Activated gamma-delta T cell treated with Interleukin-2 at 50 U/mL for 16 hours (primary cell): ENCODE data around the gene OST4.

Source experiments
- DNase-seq: peaks from one replicate; pipeline ENCODE4 v3.0.0-alpha.2; 2020

The OST4 gene

GRCh38 chr2:27050996-27051901 is 20.2 kb downstream of the OST4 start, which contains the start of gene AGBL5:
Gene AGBL5, plus strand, starts transcription at chr2:27051668. Its CDS starts 1,291 bp downstream, at chr2:27052959.
- DNase-seq: peak; percentile 95

- DNase-seq: peak; percentile 90
These were observed 21.0 kb downstream of the OST4 start for GRCh38 chr2:27050281-27050995.

GRCh38 chr2:27049422-27050280 is 21.8 kb downstream of the OST4 start:
- DNase-seq: peak; percentile 51

GRCh38 chr2:27042985-27043634 is 28.3 kb downstream of the OST4 start:
- no peak for DNase-seq

- DNase-seq: no peak
These were observed 29.2 kb downstream of the OST4 start for GRCh38 chr2:27042159-27042661.

GRCh38 chr2:27041752-27042151 is 29.7 kb downstream of the OST4 start:
- DNase-seq: no peak

- DNase-seq: no peak
These were observed 31.2 kb downstream of the OST4 start for GRCh38 chr2:27040282-27040681.

- DNase-seq: no peak
These were observed 31.6 kb downstream of the OST4 start for GRCh38 chr2:27039871-27040270.

GRCh38 chr2:27039426-27039825 is 32.0 kb downstream of the OST4 start:
- no peak for DNase-seq

GRCh38 chr2:27038631-27039339 is 32.7 kb downstream of the OST4 start:
- no peak for DNase-seq

- DNase-seq: no peak
These were observed 33.4 kb downstream of the OST4 start for GRCh38 chr2:27038012-27038411.

- DNase-seq: no peak
These were observed 38.1 kb downstream of the OST4 start for GRCh38 chr2:27033253-27033852.

GRCh38 chr2:27032495-27033252 is 38.8 kb downstream of the OST4 start, which contains the start of gene TMEM214:
Gene TMEM214, plus strand, starts transcription at chr2:27032965. Its CDS starts 51 bp downstream, at chr2:27033016.
- DNase-seq: peak; percentile 70

- DNase-seq: no peak
These were observed 42.4 kb downstream of the OST4 start for GRCh38 chr2:27029051-27029450.

GRCh38 chr2:27027211-27027651 is 44.2 kb downstream of the OST4 start:
- DNase-seq: no peak

- DNase-seq: no peak
These were observed 45.3 kb downstream of the OST4 start for GRCh38 chr2:27025861-27026851.

GRCh38 chr2:27025281-27025800 is 46.1 kb downstream of the OST4 start:
- no peak for DNase-seq

GRCh38 chr2:27024812-27025211 is 46.6 kb downstream of the OST4 start:
- DNase-seq: no peak

- no peak for DNase-seq
These were observed 47.3 kb downstream of the OST4 start for GRCh38 chr2:27024188-27024587.
